Fibroblast of skin of back (primary cell): ENCODE results near the gene RPL37A. TPM values are rescaled to one million over a fixed set of nuclear protein-coding genes. Genes with fewer than 3 reads are reported as not detected.

Source experiments
- DNase-seq: peaks from one replicate; pipeline ENCODE4 v3.0.0-alpha.2; 2013
- polyA plus RNA-seq, 2 experiments: library from polyadenylated mRNA; unstranded; fragments of 120-200 nt; gene quantifications; one replicate each; pipeline ENCODE4 v1.2.1, GENCODE V29; 2013; ENCODE audit not compliant: insufficient read length in 2 of 2

Gene RPL37A
- 2,041 TPM for polyA plus RNA-seq (2013, experiment 1 of 2; ENCODE audit: insufficient read length)
- 2,043 TPM for polyA plus RNA-seq (2013, experiment 2 of 2; ENCODE audit: insufficient read length)

DNA sequence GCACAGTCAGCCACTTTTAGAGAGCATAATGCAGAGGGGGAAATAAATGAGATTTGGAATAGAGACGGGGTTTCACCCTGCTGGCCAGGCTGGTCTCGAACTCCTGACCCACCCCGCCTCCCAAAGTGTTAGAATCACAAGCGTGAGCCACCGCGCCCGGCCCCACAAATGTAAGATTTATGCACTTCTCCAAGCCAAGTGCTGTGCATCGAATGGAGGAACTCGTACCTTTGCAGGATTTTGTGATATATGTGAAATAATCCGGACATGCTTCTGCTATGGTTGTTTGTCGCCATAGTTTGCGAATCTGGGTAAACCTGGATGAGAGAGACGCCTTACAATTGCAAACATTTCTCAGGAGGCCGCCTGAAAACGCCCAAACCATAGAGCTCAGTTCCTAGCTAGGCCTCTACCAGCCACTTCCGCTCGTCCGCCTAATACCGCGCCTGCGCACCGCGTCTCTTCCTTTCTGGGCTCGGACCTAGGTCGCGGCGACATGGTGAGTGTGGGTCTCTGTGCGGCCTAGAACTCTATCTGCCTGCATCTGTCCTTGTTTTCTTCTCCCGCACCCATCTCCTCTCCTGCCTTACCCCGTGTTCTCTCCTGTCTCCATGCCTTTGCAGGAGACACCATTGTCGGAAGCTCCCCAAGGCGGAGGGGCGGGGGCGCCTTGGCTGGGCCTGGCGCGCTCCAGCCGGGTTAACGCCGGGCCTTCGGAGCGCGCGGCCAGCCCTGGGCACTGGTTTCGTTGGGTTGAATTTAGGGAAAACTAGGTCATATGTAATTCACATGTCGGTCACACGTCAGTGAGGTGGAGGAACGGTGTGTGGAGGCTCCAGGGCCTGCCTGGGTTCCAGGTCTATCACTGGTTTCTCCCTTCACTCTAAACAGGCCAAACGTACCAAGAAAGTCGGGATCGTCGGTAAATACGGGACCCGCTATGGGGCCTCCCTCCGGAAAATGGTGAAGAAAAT lies at the start of gene RPL37A:
TSS of gene RPL37A (plus strand) at position 466 of the 974 bp plus-strand sequence. CDS start at position 497, 31 bp downstream.
- DNase-seq = peak; percentile 96

DNA sequence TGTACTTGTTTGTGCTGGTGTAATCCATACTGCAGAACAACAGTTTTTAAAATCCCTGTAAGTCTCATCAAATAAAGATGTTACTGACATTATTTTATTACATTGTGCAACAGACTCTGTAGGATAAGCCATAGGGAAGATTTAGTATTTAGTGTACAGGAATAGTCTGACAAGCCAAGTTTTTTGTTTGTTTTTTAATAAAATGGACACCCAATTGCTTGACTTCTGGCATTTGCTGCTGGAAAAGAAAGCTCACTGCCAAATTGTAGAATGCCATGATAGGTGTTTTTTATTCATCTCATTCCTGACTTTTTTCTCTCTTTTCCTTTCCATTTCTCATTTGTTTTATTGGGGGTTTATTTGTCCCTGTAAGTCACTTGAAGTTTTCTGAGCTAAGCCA lies 48.3 kb upstream of the RPL37A start:
- DNase-seq = no peak

DNA sequence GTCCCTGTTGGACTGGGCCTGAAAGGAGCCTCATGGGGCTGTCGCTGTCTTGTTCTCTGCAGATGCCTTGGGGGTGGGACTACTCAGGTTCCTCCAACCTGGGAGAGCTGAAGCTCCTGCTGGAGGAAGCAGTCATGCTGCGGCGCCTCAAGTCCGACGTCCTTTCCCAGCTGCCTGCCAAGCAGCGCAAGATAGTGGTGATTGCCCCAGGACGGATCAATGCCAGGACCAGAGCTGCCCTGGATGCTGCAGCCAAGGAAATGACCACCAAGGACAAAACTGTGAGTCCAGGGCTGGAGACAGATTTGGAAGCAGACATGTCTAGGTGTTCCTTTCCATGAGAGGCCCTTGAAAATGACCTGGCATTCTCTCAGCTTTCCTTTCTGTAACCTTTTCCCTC lies 47.9 kb upstream of the RPL37A start:
- DNase-seq = no peak

DNA sequence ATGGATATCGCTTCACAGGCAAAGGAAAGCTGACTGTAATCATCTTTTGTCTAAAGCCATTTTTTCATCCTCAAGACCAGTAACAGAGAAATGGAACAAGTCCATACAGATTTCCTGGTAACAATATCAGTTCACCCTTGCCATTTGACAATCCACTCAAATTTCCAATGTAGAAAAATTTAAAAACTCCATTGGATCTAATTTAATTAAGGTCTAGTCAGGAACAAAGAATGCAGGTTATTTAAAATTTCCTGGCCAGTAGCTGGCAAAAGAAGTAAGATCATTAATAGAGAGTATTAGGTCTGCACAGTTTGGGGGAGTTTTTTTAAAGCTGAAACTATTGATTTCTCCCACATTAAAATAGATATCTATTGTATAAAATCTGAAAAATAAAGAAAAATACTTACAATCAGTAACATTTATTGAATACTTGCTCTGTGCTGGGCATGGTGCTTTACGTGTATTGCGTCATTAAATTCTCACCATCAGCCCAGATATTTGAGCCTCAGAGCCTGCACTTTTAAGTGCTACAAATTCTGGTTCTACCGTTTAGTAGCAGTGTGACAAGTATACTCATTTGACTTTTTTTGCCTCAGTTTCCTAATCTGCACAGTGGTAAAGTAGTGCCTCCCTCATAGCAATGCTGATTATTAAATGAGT lies 44.6 kb upstream of the RPL37A start:
- DNase-seq = no peak

DNA sequence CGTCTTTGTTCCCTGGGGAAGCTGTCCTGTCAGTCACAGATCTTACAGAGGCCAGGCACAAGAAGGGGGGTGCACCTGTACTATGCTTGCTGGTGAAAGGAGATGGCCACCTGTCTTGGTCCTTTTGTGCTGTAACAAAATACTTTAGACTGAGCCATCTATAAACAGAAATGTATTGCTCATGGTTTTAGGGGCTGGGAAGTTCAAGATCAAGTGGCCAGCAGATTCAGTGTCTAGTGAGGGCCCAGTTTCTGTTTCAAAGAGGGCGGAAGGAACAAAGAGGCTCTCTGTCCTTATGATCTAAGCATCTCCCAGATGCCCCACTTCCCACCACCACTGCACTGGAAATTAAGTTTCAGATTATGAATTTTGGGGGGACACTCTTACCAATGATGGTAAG lies 35.5 kb upstream of the RPL37A start:
- DNase-seq = no peak

DNA sequence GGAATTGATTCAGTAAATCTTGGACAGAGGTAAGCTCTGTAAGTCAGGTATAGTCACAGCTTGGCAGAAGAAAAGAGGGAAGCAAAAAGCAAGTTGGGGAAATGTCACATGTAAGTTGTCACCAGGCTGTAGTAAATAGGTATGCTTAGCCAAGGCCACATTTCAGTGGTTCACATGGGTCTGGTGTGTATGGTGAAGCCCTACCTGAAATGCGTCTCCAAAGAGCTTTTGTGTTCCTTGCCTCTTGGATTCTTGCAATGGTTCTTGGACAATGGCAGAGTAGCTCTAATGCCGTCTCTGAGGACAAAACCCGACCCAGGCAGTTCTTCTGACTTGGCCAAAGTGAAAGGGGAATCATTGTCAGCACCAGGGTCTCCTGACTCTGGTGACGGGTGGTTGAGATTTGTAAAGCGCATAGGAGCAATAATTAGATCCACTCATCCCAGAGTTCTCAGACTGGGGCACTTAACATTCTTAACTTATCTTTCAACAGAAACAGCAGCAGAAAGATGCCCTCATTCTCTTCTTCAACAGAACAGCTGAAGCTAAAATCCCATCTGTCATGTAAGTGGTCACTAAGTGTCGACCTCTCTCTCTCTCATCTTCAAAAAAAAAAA lies 34.4 kb upstream of the RPL37A start:
- DNase-seq = no peak

DNA sequence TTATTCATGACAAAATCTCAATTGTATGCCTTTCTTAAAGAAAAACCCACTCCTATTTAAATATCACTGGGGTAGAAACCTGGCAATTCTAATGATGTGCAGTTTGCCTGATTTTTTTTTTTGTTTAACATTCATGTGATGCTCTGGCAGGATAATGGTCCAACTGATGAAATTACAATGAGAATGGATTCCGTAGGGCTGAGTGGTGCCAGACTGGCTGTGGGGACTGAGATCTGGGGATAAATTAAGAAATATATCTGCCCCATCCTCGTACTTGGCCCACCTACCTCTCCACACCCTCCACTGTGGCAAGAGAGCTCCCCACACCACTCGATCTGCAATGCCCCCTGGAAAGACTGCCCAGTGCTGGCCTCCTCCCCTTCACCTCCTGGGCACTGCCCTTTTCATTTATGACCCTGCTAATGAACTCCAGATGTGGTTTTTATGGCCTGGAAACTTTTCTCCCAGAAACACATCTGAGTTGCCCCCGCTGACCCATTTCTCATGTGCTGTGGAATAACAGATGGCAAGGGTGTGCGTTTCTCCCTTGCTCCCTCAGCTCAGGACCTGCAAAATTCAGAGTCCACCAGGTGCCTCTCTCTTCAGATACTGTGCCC lies 33.0 kb upstream of the RPL37A start:
- DNase-seq = no peak

DNA sequence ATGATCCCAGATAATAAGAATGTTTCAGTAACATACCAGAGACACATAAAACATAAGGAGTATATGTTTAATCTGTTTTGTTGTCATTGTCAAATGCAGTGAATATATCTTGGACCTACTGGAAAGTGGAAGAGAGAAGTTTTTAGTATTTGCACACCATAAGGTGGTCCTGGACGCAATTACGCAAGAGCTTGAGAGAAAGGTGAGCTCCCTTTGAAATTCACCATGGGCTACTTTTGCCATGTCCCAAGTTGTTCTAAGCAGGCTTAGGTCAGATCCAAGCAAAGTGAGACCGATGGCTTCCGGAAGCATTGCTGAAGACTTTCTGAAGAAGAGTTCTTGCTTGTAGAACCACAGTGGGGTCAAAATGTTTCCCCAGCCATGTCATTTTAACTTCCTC lies 30.8 kb upstream of the RPL37A start:
- DNase-seq = no peak

DNA sequence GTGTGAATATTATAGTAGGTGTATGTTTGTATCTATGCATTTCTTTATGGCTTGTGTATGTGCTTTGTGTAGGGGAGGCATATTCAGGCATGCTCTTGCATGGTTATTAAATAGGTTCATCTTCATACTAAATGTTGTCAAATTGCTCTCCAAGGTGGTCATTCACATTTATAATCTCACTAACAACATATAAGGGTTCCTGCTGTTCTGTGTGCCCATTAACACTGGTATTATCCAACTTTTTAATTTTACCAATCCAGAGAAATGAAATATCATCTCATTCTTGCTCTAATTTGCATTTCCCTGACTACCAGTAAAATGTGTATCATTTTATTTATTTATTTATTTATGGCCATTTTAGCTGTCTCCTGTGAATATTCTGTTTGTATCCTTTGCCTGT lies 29.0 kb upstream of the RPL37A start:
- no peak for DNase-seq

DNA sequence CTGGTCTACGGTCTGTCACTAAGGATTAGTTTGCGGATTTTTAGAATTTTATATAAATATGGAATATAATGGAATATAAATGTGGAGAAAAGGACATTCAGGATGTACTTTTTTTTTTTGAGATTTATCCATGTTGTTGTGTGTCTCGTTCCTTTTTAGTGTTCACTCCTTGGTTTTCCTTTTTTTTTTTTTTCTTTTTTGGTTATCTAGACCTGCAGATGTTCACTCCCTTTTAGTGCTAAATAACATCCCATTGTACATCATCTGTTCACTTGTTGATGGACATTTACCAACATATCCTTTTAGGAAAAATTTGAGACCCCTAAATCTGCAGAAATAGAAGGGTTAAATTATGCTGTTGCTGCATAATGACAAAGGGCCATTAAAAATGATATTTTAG lies 25.5 kb upstream of the RPL37A start:
- DNase-seq = no peak

DNA sequence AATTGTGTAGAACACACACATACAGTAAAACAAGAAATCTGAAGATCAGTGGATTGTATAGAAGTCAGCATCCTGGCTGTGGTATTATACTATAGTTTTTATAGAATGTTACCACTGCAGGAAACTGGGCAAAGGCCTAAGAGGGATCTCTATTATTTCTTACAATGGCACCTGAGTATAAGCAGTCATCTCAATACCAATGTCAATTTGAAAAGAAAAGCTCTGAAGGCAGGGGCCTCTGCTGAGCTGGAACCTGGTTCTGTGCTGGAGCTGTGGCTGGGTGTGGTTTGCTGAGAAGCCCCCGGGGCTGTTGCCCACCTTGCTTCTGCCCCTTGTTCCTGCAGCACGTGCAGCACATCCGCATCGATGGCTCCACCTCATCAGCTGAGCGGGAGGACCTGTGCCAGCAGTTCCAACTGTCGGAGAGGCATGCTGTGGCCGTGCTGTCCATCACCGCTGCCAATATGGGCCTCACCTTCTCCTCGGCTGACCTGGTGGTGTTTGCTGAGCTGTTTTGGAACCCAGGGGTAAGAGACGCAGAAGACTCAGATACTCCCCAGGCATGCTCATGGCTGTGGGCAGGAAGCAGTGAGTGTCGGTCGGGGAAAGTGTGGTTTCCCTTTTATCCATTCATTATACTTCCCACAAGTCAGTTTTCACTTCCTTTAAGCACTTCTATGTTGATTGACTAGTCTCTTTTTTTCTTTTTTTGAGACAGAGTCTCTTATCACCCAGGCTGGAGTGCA lies 23.5 kb upstream of the RPL37A start:
- DNase-seq = no peak

DNA sequence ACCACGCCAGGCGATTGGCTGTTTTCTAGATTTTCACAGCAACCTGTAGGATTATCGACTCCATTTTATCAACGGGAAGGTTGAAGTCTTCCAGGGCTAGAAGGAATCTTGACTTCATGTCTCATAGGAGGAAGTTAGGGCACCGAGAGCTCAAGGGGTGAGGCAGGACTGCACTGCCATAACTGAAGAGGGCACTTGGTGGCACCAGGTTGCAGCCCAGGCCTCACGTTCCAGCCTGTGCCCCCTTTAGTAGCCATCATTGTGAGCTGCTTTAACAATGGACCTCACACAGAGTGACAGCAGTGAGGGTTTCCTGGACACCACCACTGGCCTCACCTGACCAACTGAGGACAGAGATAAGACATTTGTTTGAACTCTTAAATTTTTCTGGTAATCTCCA lies 22.9 kb upstream of the RPL37A start:
- DNase-seq = no peak

DNA sequence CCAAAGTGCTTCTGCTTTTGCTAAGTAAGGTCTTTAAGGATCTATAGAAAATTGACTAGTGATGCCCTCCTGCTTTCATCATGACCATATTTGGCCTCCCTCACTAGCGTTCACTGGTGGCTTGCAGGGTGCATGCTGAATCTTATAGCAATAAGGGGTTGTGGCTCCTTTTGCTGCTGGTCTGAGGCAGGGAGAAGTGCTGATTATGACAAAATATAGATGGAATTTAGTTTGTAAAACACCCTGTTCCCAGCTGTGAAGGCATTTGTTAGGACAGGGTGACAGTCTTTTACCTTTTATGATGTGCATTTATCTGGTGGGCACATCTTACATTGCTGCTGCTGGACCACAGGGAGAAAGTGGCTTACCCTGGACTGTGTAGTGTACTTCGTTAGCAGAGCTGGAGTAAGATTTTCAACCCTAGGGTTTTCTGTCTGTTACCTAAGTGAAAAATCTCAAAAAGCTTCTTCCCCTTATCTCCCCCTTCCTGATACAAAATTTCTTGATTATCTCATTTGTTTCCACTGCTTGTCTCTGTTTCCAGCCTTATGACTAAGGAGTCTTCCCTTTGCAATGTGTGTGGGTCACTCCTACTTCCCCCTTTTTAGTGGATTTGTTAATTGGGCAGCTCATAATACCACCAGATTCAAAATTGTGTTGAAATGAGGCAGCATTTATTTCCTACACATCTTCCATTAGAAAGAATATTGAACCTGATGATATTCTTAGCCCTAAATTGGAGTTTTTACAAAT lies 21.2 kb upstream of the RPL37A start:
- no peak for DNase-seq

DNA sequence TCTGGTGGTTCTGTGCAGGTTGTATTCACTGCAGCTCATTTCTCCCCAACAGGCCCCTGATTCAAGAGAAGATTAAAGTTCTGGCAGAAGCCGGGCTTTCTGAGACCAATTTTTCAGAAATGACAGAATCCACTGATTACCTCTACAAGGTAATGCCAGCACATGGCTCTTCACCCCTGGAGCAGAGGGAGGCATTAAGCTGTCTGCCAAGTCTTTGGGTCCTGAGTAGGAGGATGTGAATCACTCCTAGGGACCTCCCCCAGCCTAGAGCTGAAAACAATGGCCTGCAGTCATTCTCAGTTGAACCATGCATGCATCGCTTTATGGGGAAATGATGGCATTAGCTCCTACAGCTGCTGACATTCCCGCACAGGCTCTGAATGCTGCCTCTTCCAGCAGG lies 20.5 kb upstream of the RPL37A start:
- peak; percentile 64 for DNase-seq

DNA sequence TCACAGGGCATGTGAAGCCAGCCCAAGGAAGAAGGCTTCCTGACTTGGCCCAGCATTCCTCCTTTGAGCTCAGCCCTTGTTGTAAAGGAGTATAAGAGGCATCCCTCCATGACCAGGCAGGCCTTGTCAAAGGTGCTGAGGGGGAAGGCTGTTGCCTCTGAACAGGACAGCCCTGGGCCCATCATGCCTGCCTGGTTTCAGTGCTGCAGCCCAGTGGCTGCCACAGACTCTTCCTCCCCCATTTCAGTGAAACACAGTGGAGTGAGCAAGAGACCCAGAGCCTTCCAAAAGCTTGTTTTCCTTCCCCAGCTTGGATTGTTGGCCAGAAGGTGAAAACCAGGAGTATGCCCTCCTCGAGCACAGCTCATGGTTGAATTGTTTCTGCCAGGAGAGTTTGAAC lies 19.9 kb upstream of the RPL37A start:
- DNase-seq = no peak

DNA sequence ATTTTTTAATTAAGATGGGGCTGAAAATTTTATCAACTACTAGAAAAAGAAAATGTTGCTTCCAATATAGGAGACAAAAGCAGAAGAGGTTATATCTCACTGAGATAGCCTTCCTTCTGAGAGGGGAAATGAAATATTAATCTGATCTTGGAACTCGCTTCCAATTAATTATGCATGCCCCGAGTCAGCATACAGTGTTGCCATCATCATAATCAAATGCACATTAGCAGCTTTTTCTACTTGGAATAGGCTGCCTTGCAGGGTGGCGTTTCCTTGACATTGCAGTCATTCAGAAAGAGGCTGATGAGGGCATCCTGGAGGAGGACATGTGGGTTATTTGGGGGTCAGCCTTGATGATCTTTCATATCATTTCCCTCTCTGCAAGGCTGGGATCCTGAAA lies 18.4 kb upstream of the RPL37A start:
- no peak for DNase-seq

DNA sequence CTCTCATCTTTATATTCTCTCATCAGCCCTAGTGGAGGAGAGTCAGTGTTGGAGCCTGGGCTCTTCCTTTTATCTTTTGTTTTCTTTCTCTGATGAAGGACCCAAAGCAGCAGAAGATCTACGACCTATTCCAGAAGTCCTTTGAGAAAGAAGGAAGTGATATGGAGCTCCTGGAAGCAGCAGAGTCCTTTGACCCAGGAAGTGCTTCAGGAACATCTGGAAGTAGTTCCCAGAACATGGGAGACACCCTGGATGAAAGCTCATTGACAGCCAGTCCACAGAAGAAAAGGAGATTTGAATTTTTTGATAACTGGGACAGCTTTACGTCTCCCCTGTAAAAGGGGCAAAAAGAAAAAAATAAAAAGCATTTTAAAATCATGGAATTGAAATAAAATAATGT lies 16.0 kb upstream of the RPL37A start:
- no peak for DNase-seq

DNA sequence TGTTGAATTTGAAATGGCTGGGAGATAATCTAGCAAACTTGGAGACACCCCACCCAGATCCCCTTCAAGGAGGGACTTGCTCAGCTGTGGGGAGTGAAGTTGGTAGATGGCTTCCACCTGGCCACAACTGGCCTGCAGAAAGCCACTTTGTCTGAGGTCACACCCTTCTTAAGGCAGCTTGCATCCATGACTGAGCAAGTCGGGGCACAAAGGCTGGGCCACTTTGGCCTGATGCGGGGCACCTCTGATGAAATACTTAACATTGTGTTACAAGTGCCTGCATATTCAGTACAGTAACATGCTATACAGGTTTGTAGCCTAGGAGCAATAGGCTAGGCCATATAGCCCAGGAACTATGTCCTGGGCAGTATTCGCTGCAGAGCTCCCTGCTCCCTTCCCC lies 13.4 kb upstream of the RPL37A start:
- DNase-seq = no peak

DNA sequence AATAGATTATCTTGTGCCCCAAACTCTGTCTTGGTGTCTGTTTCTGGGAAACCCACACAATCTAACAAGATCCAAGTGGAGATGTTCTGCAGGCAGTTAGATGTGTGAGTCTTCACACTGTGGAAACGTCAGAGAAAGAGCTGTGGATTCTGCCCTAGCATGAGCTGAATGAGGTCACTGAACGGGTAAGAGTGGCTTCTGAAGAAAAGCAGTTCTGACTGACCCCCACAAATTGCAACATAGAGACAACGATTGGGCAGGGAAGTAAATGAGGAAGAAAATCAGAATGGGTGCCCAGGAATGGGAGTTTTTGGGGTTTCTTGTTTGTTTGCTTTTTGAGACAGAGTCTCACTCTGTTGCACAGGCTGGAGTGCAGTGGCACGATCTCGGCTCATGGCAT lies 12.9 kb upstream of the RPL37A start:
- no peak for DNase-seq

DNA sequence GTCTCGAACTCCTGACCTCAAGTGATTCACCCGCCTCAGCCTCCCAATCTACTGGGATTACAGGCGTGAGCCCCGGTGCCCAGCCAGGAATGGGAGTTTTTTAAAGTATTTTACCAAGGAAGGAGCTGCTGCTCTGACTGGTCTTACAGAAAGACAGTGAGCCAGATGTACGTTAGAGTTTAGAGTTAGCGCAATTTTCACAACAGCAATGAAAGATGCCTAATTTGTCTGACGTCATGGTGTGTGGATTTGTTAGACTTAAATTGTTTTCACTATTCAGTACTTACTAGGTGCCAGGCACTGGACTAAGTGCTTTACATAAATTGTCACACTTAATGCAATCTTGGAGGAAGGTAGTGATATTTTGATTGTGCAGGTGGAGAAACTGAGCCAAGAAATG lies 12.4 kb upstream of the RPL37A start:
- DNase-seq = no peak

DNA sequence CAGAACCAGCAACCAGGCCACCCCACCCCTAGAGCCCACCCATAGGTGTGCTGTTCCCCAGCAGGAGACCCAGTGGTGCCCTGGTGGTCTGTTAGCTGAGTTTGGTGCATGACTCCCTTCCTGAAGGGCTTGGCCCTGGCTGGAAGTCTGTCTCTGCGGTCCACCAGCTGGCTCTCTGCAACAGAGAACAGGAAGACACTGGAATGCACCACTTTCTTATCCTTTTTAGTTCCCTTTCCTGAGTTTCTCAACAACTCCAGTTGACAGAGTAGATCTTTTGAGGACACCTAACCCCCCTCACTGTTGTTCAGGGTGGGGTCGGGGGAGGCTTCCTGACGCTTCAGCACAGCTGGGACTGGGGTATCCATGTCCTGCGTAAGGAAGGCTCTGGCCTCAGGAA lies 11.9 kb upstream of the RPL37A start:
- no peak for DNase-seq
